PFSK-1 (cell line): ENCODE results near the gene TNRC6A.

Experiments
- FOXP2 ChIP-seq: optimal IDR thresholded peaks from 2 replicates; pipeline ENCODE3; 2011; ENCODE audit warnings: borderline replicate concordance, control low read depth, inconsistent platforms; ENCODE audit not compliant: insufficient read depth; ENCODE audit errors: extremely low read length, extremely low read depth
- POLR2AphosphoS5 ChIP-seq: IDR thresholded peaks from 2 replicates; pipeline ENCODE4 v1.6.1; 2012; ENCODE audit warnings: low read depth, mild to moderate bottlenecking, control low read depth, low read length, moderate library complexity
- SIN3A ChIP-seq: IDR thresholded peaks from 2 replicates; pipeline ENCODE4 v1.6.1; 2012; ENCODE audit warnings: mild to moderate bottlenecking, low read length, moderate library complexity, borderline replicate concordance; ENCODE audit not compliant: insufficient read depth
- TAF1 ChIP-seq: IDR thresholded peaks from 2 replicates; pipeline ENCODE4 v1.6.1; 2012; ENCODE audit warnings: low read length, control low read depth, borderline replicate concordance; ENCODE audit not compliant: insufficient read depth
- TF ChIP-seq, protein P1 (sequence below), 2 experiments: IDR thresholded peaks; 2 replicates each; pipeline versions ENCODE4 v1.6.1 to v1.8.0; 2011 to 2012; ENCODE audit warnings: low read depth in 2 of 2, low read length in 2 of 2, control low read depth in 1 of 2, inconsistent platforms in 1 of 2, mild to moderate bottlenecking in 1 of 2, moderate library complexity in 1 of 2; ENCODE audit not compliant: insufficient read depth in 1 of 2

The TNRC6A gene

DNA sequence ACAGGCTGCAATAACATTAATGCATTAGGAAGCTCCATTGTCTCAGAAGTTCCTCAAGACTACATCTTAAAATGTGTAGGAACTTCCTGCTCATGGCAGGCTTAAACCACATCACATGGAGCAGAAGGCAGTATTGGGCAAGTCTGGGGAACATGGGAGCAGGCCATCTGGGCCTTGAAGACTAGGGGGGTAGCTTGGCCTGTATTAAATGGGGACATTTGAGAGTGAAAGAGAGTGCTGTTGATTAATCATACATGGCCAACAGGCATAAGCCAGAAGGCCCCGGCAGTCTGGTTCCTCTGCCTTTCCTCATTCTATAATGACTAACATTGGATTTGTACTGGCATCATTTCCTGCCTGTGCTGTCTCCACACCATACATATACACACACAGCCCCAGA lies 91.1 kb downstream of the TNRC6A start:
- TF ChIP-seq SIN3A: no peak
- TF ChIP-seq, protein P1, sequence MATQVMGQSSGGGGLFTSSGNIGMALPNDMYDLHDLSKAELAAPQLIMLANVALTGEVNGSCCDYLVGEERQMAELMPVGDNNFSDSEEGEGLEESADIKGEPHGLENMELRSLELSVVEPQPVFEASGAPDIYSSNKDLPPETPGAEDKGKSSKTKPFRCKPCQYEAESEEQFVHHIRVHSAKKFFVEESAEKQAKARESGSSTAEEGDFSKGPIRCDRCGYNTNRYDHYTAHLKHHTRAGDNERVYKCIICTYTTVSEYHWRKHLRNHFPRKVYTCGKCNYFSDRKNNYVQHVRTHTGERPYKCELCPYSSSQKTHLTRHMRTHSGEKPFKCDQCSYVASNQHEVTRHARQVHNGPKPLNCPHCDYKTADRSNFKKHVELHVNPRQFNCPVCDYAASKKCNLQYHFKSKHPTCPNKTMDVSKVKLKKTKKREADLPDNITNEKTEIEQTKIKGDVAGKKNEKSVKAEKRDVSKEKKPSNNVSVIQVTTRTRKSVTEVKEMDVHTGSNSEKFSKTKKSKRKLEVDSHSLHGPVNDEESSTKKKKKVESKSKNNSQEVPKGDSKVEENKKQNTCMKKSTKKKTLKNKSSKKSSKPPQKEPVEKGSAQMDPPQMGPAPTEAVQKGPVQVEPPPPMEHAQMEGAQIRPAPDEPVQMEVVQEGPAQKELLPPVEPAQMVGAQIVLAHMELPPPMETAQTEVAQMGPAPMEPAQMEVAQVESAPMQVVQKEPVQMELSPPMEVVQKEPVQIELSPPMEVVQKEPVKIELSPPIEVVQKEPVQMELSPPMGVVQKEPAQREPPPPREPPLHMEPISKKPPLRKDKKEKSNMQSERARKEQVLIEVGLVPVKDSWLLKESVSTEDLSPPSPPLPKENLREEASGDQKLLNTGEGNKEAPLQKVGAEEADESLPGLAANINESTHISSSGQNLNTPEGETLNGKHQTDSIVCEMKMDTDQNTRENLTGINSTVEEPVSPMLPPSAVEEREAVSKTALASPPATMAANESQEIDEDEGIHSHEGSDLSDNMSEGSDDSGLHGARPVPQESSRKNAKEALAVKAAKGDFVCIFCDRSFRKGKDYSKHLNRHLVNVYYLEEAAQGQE (IDR thresholded peaks at IDR 0.05; ENCODE audit: insufficient read depth in 1 of 2, low read depth in 2 of 2, low read length in 2 of 2): no peak
- TF ChIP-seq POLR2AphosphoS5: no peak
- TF ChIP-seq FOXP2: no peak
- no peak for TF ChIP-seq TAF1

DNA sequence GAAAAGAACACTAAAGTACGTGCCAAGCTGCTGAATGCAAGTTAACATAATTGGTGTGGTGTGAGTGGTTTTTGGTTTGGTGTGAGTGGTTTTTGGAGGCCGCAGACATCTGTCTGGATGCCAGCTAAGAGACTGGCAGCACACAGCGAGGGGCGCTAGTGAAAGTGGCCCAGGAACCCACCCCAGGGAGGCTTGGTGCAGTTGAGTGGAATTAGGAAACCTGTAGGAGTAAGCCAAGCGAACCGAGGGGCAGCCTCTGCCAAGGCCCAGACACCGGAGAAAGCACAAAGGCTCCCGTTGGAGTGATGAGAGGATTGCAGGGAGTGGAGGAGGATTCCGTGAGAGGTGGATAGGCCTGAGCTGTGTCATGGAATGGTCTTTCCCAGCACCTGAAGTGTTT lies 91.7 kb downstream of the TNRC6A start:
- TF ChIP-seq POLR2AphosphoS5 (no peak), FOXP2 (no peak), SIN3A (no peak), TAF1 (no peak)
- TF ChIP-seq, protein P1 (IDR thresholded peaks at IDR 0.05; ENCODE audit: insufficient read depth in 1 of 2, low read depth in 2 of 2, low read length in 2 of 2): no peak

DNA sequence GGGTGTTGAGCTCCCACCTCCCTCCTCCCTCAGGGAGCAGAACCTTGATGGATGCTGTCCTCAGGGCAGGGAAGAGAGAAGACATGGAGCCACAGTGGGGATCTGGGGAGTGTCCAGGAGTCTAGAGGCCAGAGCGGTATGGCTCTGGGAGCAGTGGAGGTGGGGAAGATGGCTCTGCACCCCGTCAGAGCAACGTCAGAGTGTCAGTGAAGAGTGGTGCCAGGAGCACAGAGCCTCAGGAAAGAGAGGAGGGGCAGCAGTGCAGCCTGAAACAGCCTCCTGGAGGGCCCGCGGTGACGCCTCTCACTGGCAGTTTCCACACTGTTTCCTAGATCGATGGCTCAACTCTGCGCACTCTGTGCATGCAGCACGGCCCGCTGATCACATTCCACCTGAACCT lies 93.1 kb downstream of the TNRC6A start:
- TF ChIP-seq, protein P1 (IDR thresholded peaks at IDR 0.05; ENCODE audit: insufficient read depth in 1 of 2, low read depth in 2 of 2, low read length in 2 of 2): no peak
- TF ChIP-seq FOXP2 (no peak), SIN3A (no peak), TAF1 (no peak), POLR2AphosphoS5 (no peak)

DNA sequence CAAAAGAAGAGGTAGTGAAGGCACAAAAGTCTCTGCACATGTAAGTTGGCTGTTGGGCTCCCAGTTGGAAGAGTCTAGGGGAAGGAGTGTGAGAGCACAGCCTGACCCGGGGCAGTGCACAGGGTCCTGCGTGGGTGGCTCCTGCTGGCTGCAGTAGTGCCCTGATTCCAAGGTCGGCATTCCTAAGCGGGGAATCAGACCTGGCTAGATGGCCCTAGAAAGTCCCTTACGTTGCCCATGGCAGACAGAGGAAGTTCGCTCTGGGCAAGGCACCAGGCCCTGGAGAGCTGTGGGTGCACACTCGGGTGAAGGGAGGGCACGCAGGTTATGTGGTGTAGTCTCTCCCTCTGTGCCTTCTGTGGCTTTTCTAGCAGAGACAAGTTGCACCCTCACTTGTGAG lies 93.5 kb downstream of the TNRC6A start:
- TF ChIP-seq, protein P1 (IDR thresholded peaks at IDR 0.05; ENCODE audit: insufficient read depth in 1 of 2, low read depth in 2 of 2, low read length in 2 of 2): no peak
- TF ChIP-seq SIN3A (no peak), FOXP2 (no peak), POLR2AphosphoS5 (no peak)

DNA sequence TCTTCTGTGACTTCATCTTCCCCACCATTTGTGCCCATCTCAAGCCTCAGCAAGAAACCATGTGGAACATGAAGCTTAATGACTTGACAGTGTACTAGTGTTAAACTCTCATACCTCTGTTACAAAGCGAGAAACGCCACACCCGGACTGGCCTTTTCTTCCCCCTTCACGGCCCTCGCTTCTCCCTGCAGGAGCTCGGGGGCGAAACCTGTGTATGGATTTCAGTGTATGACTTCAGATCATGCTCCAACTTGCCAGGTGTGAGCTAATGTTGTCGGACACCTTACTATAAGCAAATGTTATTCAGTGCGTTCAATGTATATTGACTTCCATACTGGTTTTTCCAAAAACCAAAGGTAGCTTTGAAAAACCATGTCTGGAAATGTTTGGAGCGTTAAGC lies 96.2 kb downstream of the TNRC6A start:
- TF ChIP-seq POLR2AphosphoS5 (no peak), SIN3A (no peak), FOXP2 (no peak), TAF1 (no peak)
- TF ChIP-seq, protein P1 (IDR thresholded peaks at IDR 0.05; ENCODE audit: insufficient read depth in 1 of 2, low read depth in 2 of 2, low read length in 2 of 2): no peak
